ENCODE results near the gene DGKI.

GRCh38 chr7:137685433-137686164 lies 161.2 kb downstream of the DGKI start:
- TF ChIP-seq EZH2 (IDR thresholded peaks at IDR 0.05; ENCODE audit: borderline replicate concordance, insufficient read depth, low read depth, low read length, poor library complexity, severe bottlenecking) (no peak), CTCF (IDR thresholded peaks at IDR 0.05) (no peak)

Data from B cell (primary cell).